Spleen (tissue), 7 donors: Measurements from ENCODE around the gene IRGQ.

Source experiments
- CTCF ChIP-seq, 11 experiments: fragments of 200-600 bp in 7 of 11; fragments of 450-650 bp in 4 of 11; sonication (generic) in 4 of 11; IDR thresholded peaks in 8 of 11; conservative IDR thresholded peaks in 3 of 11; 1 replicate in 7 of 11; 2 replicates in 4 of 11; pipeline versions ENCODE4 v1.4.0 to v1.8.0; 2016 to 2021; ENCODE audit warnings: antibody characterized with exemption in 11 of 11, inconsistent platforms in 4 of 11, mild to moderate bottlenecking in 1 of 11
- POLR2A ChIP-seq, 3 donors: fragments of 450-650 bp; IDR thresholded peaks; one replicate each; pipeline ENCODE4 v1.5.1; 2017; ENCODE audit warnings: antibody characterized with exemption in 3 of 3, mild to moderate bottlenecking in 1 of 3
- POLR2AphosphoS5 ChIP-seq, 3 donors: sonication (generic); formaldehyde crosslinking; IDR thresholded peaks; one replicate each; pipeline ENCODE4 v1.5.1; 2017; ENCODE audit warnings: antibody characterized with exemption in 3 of 3
- donor health status: DM: no; HTN: no; CAD: no; lungs with moderate emphysema.
- donor health status: DM: no; HTN: no; CAD: no.
- donor health status: DM: no; HTN: no; CAD: no.

DNA sequence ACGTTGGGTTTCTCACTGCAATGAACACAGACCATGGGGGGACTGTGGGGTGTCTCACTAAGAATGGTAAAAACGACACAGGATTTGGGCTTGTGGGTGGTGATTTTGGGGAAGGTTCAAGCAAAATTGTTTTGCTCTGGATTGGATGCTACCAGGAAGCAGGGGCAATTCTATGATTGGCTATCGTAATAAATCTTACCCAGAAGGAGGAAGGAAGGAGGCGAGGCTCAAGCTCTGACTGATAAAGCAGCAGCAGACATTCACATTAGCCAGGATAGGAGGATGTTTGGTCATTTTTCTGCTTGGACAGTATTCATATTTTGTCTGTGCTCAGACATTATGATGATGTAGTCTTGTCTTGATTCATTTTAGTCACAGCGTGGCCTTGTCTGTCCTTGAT, 1.9 kb upstream of the IRGQ start:
- TF ChIP-seq CTCF (IDR thresholded peaks at IDR 0.05 in 8 of 11, conservative IDR thresholded peaks at IDR 0.05 in 3 of 11) (no peak), POLR2A (IDR thresholded peaks at IDR 0.05) (no peak), POLR2AphosphoS5 (IDR thresholded peaks at IDR 0.05) (no peak)
